HepG2 (cell line): ENCODE measurements around the gene TMUB1. TPM values are rescaled to one million over a fixed set of nuclear protein-coding genes. Genes with fewer than 3 reads are reported as not detected.

Experiments used
- ATAC-seq: fragments of 200-7000 bp; cut with Tn5 transposase; 3 replicates; pipeline ENCODE4 v1.9.1; 2020; ENCODE audit warnings: mild to moderate bottlenecking, moderate library complexity
- BruUV-seq: library from RNA; stranded (reverse); fragments of 400-500 nt; replicated peaks from 2 replicates; lab custom pipeline; 2021; lab: Mats Ljungman, UMichigan
- CTCF ChIA-PET: fragments of 300-600 bp; formaldehyde crosslinking; extraction: SDS; loops from one replicate; lab custom pipeline; 2021; ENCODE audit warnings: low total read pairs, inconsistent platforms, low intra/inter-chr PET ratio; lab: Yijun Ruan, JAX
- POLR2A ChIA-PET: fragments of 350-600 bp; sonication (Branson Sonifier 250); formaldehyde crosslinking; loops from one replicate; lab custom pipeline; 2020; ENCODE audit warnings: antibody characterized with exemption, inconsistent platforms; lab: Yijun Ruan, JAX
- DNase-seq: peaks from one replicate; pipeline ENCODE4 v3.0.0-alpha.2; 2015; ENCODE audit warnings: low spot score
- FAIRE-seq: peaks from 3 replicates; lab custom pipeline; 2011; peaks lifted over from hg19 to GRCh38; lab: Jason Lieb, UNC
- H2AFZ ChIP-seq: one replicate; pipeline ENCODE4 v1.6.1; 2011; ENCODE audit warnings: low read length, inconsistent platforms
- H3K27ac ChIP-seq: fragments of 300-600 bp; 3 replicates; pipeline ENCODE4 v1.8.0; 2011; ENCODE audit warnings: mixed run types, mild to moderate bottlenecking, mixed read lengths, low read length, inconsistent platforms; ENCODE audit not compliant: insufficient read depth; ENCODE audit errors: extremely low read length
- H3K27me3 ChIP-seq, 2 experiments: fragments of 200-600 bp in 1 of 2; 2 replicates in 1 of 2; 3 replicates in 1 of 2; pipeline versions ENCODE4 v1.6.0 to v1.8.0; 2011; ENCODE audit warnings: low read length in 2 of 2, mild to moderate bottlenecking in 2 of 2, moderate library complexity in 2 of 2, inconsistent platforms in 1 of 2; ENCODE audit not compliant: insufficient read depth in 2 of 2, control insufficient read depth in 1 of 2
- H3K36me3 ChIP-seq, 2 experiments: fragments of 200-600 bp in 1 of 2; replicated peaks in 1 of 2; 2 replicates in 1 of 2; 3 replicates in 1 of 2; pipeline versions ENCODE4 v1.5.1 to v1.8.0; 2011; ENCODE audit warnings: low read length in 2 of 2, inconsistent platforms in 1 of 2; ENCODE audit not compliant: insufficient read depth in 2 of 2, control insufficient read depth in 1 of 2
- H3K4me1 ChIP-seq: 2 replicates; pipeline ENCODE4 v1.5.1; 2012; ENCODE audit warnings: low read length, inconsistent platforms; ENCODE audit not compliant: insufficient read depth
- H3K4me2 ChIP-seq: 2 replicates; pipeline ENCODE4 v1.6.0; 2011; ENCODE audit warnings: low read depth, low read length, inconsistent platforms
- H3K4me3 ChIP-seq, 3 experiments: fragments of 200-600 bp in 1 of 3; sonication (generic), shearing (Covaris generic) in 1 of 3; replicated peaks in 1 of 3; 2 replicates each; pipeline ENCODE4 v1.5.1; 2011 to 2016; ENCODE audit warnings: low read length in 3 of 3, inconsistent platforms in 2 of 3, low read depth in 2 of 3, mild to moderate bottlenecking in 2 of 3, control low read depth in 1 of 3, mixed read lengths in 1 of 3; ENCODE audit not compliant: insufficient read depth in 1 of 3
- H3K79me2 ChIP-seq: one replicate; pipeline ENCODE4 v1.6.1; 2011; ENCODE audit warnings: low read length, inconsistent platforms; ENCODE audit not compliant: insufficient read depth
- H3K9ac ChIP-seq: 2 replicates; pipeline ENCODE4 v1.6.0; 2011; ENCODE audit warnings: mild to moderate bottlenecking, low read depth, low read length, inconsistent platforms; ENCODE audit not compliant: insufficient read depth
- H3K9me3 ChIP-seq: 2 replicates; pipeline ENCODE4 v1.5.1; 2012; ENCODE audit warnings: mild to moderate bottlenecking, low read length
- H4K20me1 ChIP-seq: 2 replicates; pipeline ENCODE4 v1.6.0; 2011; ENCODE audit warnings: inconsistent platforms, mild to moderate bottlenecking, low read length, moderate library complexity; ENCODE audit not compliant: insufficient read depth
- AHR ChIP-seq: IDR thresholded peaks from 2 replicates; pipeline ENCODE4 v1.6.1; 2018; ENCODE audit warnings: missing genetic modification reagents, missing compliant biosample characterization
- ELF3 ChIP-seq: IDR thresholded peaks from 2 replicates; pipeline ENCODE4 v1.6.1; 2016; ENCODE audit warnings: missing genetic modification reagents, missing compliant biosample characterization
- MTF2 ChIP-seq: sonication (generic); formaldehyde crosslinking; IDR thresholded peaks from 2 replicates; pipeline ENCODE4 v1.5.0; 2020; ENCODE audit warnings: missing genetic modification reagents, borderline replicate concordance
- ONECUT2 ChIP-seq: sonication (generic); formaldehyde crosslinking; IDR thresholded peaks from 2 replicates; pipeline ENCODE4 v1.4.0; 2020; ENCODE audit warnings: missing genetic modification reagents
- WGBS: methylation state at CpG from one replicate; pipeline ENCODE4 v1.1.6; 2017; ENCODE audit warnings: low lambda C conversion rate; 5-methylcytosine and 5-hydroxymethylcytosine counted together
- in situ Hi-C: cut with HindIII; loops from 2 replicates; pipeline ENCODE4 v1.10.0; 2017; ENCODE audit warnings: low pct_unique_long_range_greater_than_20kb; ENCODE audit not compliant: extremely low pct_ligation_motif_present
- intact Hi-C: fragments of 100-400 bp; cut with micrococcal nuclease; formaldehyde crosslinking; loops from one replicate; pipeline ENCODE4 v1.10.0; 2022; ENCODE audit not compliant: unreplicated experiment
- polyA plus RNA-seq, 8 experiments: library from polyadenylated mRNA; depleted of rRNA in 3 of 8; stranded (reverse) in 7 of 8; unstranded in 1 of 8; fragments of >200 nt; fragmentation: Illumina TruSeq in 4 of 8; extraction: Trizol in 4 of 8; gene quantifications; 2 replicates each; pipeline versions ENCODE4 v1.2.1 to v1.2.3, GENCODE V29; 2011 to 2016; ENCODE audit warnings: low read depth in 4 of 8, missing spikeins in 1 of 8, mixed read lengths in 1 of 8; ENCODE audit not compliant: insufficient read depth in 1 of 8
- total RNA-seq, 5 experiments: library from RNA; depleted of rRNA; stranded (reverse); fragments of >200 nt; fragmentation: Illumina TruSeq; extraction: Trizol; gene quantifications; 2 replicates each; pipeline ENCODE4 v1.2.3, GENCODE V29; 2016; ENCODE audit warnings: low read depth in 1 of 5
- TF ChIP-seq, protein P1 (sequence below): sonication (generic); formaldehyde crosslinking; IDR thresholded peaks from 2 replicates; pipeline ENCODE4 v1.4.0; 2020; ENCODE audit warnings: missing genetic modification reagents
- TF ChIP-seq, protein P2 (sequence below): IDR thresholded peaks from 2 replicates; pipeline ENCODE4 v1.4.0; 2020; ENCODE audit warnings: mild to moderate bottlenecking, missing genetic modification reagents

The TMUB1 gene
- total and polyA plus RNA-seq, 2 of the 13 experiments (the other 11 are each of a cell fraction or from before 2014, with no cell fraction given), result 44.8 to 51.6 TPM

DNA sequence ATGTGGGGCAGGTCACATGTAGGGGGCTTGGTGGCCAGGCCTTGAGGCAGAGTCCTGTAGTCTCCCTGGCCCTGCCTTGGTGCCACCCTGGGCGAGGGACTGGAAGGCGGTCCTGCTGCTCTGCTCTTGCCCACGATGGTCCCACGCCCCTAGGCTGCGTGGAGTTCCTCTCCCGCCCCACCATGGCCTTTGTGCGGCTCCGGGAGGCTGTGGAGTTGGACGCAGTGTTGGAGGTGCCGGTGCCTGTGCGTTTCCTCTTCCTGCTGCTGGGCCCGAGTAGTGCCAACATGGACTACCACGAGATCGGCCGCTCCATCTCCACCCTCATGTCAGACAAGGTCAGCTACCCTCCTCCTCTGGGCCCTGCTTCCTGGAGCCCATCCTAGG lies 12.7 kb downstream of the TMUB1 start (continued):
- TF ChIP-seq ONECUT2 (CRISPR knock-in tag) (no peak), MTF2 (CRISPR knock-in tag) (no peak)
- TF ChIP-seq, protein P1, sequence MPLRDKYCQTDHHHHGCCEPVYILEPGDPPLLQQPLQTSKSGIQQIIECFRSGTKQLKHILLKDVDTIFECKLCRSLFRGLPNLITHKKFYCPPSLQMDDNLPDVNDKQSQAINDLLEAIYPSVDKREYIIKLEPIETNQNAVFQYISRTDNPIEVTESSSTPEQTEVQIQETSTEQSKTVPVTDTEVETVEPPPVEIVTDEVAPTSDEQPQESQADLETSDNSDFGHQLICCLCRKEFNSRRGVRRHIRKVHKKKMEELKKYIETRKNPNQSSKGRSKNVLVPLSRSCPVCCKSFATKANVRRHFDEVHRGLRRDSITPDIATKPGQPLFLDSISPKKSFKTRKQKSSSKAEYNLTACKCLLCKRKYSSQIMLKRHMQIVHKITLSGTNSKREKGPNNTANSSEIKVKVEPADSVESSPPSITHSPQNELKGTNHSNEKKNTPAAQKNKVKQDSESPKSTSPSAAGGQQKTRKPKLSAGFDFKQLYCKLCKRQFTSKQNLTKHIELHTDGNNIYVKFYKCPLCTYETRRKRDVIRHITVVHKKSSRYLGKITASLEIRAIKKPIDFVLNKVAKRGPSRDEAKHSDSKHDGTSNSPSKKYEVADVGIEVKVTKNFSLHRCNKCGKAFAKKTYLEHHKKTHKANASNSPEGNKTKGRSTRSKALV (CRISPR knock-in tag), result no peak
- TF ChIP-seq, protein P2, sequence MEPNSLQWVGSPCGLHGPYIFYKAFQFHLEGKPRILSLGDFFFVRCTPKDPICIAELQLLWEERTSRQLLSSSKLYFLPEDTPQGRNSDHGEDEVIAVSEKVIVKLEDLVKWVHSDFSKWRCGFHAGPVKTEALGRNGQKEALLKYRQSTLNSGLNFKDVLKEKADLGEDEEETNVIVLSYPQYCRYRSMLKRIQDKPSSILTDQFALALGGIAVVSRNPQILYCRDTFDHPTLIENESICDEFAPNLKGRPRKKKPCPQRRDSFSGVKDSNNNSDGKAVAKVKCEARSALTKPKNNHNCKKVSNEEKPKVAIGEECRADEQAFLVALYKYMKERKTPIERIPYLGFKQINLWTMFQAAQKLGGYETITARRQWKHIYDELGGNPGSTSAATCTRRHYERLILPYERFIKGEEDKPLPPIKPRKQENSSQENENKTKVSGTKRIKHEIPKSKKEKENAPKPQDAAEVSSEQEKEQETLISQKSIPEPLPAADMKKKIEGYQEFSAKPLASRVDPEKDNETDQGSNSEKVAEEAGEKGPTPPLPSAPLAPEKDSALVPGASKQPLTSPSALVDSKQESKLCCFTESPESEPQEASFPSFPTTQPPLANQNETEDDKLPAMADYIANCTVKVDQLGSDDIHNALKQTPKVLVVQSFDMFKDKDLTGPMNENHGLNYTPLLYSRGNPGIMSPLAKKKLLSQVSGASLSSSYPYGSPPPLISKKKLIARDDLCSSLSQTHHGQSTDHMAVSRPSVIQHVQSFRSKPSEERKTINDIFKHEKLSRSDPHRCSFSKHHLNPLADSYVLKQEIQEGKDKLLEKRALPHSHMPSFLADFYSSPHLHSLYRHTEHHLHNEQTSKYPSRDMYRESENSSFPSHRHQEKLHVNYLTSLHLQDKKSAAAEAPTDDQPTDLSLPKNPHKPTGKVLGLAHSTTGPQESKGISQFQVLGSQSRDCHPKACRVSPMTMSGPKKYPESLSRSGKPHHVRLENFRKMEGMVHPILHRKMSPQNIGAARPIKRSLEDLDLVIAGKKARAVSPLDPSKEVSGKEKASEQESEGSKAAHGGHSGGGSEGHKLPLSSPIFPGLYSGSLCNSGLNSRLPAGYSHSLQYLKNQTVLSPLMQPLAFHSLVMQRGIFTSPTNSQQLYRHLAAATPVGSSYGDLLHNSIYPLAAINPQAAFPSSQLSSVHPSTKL (CRISPR knock-in tag), result no peak

DNA sequence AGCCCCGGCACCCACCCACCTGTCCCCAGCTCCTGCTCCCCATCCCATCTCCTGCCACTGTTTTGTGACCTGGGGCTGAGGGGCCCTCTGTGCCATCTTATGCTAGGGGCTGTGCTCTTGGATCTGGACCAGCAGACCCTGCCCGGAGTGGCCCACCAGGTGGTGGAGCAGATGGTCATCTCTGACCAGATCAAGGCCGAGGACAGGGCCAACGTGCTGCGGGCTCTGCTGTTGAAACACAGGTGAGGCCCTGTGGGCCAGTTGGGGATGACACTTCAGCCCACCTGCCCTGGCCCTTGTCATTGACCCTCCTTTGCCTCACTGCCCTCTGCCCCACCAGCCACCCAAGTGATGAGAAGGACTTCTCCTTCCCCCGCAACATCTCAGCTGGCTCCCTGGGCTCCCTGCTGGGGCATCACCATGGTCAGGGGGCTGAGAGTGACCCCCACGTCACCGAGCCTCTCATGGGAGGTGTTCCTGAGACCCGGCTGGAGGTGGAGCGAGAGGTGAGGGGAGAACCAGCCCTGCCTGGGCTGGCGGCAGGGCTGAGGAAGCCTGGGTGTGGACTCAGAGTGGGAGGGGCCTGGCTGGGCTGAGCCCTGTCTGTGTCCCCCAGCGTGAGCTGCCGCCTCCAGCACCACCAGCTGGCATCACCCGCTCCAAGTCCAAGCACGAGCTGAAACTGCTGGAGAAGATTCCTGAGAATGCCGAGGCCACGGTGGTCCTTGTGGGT lies 13.3 kb downstream of the TMUB1 start:
- intact Hi-C loops, result no loop called here
- H3K79me2 ChIP-seq, result no peaks in the 10 kb centered on the region
- H3K9ac ChIP-seq, result no peak overlapping the region
- CTCF ChIA-PET, result no interaction called here
- peaks cover 6% of the 10 kb centered on the region; the same call in 1 of the 2 replicates for H3K4me1 ChIP-seq
- H3K27me3 ChIP-seq, result no peaks in the 10 kb centered on the region
- no peak for DNase-seq
- WGBS, result 98% methylated on average over 7 of the region's 17 CpGs
- no peak for ATAC-seq
- TF ChIP-seq AHR, result no peak
- TF ChIP-seq ELF3 (CRISPR knock-in tag), result no peak
- TF ChIP-seq, all 625 proteins: peak for 0
- H3K9me3 ChIP-seq, result no peaks in the 10 kb centered on the region
- no TSS peak for BruUV-seq
- no peak overlapping the region for H3K4me3 ChIP-seq
- H3K4me2 ChIP-seq, result no peak overlapping the region
- H4K20me1 ChIP-seq, result no peaks in the 10 kb centered on the region
- in situ Hi-C loops, result no loop called here
- no peak for FAIRE-seq
- H2AFZ ChIP-seq, result no peak overlapping the region
- H3K36me3 ChIP-seq, result peaks cover 24 to 80% of the 10 kb centered on the region in 2 experiments
- no peak overlapping the region for H3K27ac ChIP-seq
- POLR2A ChIA-PET, result interaction anchor here (2.2 kb wide), 1 partner anchor 11 kb away, joined by 7 read pairs; the partner anchor contains the start of gene FASTK
